ENCODE results near the gene GAK.
A peak's percentile ranks its signal among the peaks of the same experiment; 100 is the strongest.

The GAK gene

DNA sequence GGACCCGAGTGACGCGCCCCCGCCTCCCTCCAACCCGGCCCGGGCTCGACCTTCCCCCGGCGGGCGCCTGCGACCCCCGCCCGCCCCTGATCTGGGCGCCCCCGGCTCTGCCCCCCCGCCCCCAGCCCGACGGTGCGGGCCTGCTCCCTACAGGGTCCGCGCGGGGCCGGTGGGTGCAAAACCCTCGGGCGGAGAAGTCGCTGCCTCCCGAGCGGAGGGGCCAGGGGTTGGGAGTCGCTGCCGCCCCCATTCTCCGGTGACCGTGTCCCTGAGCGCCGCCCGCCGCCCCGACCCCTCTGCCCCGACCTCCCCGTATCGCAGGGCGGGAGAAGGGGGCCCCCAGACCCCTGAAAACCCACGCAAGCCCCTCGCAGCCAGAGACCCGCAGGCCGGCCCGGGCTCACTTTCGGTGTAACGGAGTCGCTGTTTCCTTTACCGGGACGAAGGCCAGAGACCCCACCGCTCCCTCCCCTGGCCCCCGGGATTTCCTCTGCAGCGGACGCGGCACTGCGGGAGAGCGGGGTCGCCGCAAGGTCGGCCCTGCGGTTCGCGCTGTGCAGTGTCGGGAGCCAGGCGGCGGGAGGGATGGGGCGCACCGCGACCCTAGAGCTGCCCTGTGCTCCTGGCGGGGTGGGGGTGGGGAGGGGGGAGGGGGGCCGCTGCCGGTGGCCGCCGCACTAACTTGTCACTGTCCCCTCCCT, 105.5 kb downstream of the GAK start:
- no peak for DNase-seq

DNA sequence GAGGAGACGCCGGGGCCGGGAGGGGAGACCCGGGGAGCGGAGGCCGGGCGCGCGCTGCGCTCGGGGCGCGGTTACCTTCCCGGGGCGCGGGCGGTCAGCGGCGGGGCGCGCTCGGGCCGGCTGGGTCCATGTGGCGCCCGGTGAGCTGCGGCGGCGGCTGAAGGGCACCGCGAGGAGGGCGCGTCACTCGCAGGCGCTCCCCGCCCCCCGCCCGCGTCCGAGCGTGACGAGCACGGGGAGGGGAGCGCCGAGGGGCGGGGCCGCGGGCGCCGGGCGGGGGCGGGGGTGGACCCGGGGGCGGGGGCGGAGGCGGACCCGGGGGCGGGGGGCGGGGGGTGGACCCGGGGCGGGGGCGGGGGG, 106.2 kb downstream of the GAK start, which contains the start of gene CPLX1:
Gene CPLX1 (minus strand): TSS at position 159 of the 360 bp plus-strand sequence. CDS start 1,607 bp downstream, outside the sequence.
- DNase-seq, result peak; percentile 17

DNA sequence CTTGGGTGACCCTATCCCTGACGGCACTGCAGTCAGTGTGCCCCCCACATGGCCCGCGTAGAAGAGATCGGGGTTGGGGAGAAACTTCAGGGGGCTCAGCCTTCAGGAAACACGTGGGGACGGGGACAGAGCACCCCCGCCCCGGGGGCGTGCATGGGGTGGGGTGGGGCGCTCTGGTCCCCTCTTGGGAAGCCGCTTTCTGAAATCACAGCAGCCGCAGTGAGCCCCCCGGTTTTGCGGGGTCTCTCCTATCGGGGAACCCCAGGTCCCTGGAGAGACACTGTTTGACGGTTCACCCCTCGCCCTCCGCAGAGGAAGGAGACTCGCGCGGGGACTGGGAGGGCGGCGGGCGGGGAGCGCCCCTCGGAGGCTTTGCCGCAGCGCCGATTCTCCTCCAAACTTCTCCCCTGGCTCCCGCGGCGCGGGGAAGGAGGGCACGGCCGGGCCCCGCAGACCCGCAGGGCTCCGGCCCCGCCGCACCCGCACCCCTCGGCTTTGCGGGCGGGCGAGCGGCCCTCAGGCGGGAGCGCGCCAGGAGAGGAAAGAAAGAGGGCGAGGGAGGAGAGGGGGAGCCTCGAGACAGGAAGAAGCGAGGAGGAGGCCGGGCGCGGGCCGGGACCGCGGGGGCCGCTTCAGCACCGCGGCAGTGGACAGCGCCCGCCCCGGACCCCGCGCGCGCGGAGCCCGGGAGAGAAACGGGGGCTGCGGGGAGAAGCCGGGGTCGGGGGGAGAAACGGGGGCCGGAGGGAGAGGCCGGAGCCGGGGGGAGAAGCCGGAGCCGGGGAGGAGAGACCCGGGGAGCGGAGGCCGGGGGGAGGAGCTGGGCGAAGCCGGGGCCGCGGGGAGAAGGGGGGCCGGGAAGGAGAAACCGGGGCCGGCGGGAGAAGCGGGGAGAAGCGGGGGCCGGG, 106.8 kb downstream of the GAK start:
- DNase-seq, result peak; percentile 48

DNA sequence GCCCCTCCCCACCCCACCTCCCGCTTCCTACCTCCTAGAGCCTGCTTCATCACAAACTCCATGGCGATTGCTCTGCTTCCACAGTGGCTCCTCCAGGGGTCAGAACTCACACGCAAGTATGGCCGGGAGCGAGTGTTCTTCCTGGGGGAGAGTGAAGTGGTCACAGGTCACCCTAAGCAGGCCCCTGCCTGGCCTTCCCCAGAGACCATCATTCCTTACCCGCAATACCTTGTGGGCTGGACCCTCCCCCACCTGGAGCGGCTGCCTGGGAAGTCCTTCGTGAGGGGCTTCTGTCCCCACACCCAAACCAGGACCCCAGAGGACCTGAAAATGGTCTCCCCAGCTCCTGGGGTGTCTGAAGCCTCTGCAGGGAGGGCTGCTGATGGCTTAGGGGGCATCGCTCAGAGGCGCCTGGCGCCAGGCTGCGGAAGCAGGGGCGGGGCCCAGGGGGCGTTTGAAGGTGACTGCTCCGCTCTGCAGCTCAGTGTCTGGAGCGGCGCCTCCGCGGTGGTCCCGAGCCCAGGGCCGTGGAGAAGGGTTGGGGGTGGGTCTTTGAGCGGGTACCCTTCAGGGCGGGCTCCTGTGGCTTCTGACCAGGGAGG, 107.6 kb downstream of the GAK start:
- no peak for DNase-seq

DNA sequence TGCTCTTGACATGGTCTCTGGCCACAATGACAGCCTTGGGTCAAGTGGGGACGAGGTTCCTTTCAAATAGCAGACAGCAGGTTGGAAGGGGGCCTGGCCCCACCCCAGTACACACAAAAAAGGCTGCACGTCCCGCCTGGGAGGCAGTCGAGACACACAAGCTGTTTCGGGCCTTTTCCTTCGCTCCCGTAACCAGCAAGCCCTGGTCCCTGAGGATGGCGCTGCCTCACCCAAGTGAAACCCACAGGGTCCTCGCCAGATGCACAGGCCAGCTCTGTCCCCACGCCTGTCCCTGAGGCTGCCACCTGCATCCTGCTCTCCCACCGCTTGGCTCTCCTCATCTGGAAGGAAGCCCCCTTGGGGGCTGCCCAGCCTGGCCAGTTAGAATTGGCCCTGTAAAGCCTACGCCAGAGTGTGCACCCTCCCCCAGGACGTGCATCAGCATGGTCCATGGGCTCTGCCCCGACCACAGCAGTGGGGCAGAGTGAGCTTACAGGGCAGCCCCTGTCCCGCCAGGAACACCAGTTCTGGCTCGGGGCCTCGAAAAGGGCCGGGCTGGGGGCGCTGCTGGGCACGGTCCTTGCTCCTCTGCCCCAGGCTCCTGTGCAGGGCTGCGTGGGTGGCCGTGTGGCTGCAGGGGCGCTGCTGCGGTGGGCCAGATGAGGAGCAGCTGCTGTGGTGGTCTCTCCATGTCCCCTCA, 108.2 kb downstream of the GAK start:
- no peak for DNase-seq

DNA sequence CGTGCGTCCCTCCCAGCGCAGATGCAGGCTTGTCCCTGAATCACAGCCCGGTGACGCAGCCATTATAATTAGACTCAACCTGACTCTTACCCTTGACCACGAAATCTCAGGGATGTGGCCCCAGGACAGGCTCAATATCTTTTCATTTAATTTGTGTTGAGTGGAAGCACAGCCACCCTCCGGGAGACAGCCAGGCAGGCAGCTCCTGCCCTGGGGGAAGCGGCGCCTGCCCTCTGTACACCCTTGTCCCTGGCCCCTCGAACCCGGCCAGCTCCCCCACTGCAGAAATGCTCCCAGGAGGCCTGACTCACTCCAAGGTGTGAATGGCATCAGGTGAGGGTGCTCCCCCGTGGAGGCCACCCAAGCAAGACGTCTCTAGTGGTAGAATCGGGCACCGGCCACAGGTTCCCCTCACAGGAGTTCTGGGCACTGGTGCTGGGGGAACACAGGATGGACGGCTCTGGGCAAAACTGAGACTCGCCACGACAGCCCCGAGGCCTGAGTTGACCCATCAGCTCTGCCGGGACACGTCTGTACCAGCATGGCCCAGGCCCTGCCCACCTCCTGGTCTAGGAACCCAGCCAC, 108.8 kb downstream of the GAK start:
- no peak for DNase-seq

DNA sequence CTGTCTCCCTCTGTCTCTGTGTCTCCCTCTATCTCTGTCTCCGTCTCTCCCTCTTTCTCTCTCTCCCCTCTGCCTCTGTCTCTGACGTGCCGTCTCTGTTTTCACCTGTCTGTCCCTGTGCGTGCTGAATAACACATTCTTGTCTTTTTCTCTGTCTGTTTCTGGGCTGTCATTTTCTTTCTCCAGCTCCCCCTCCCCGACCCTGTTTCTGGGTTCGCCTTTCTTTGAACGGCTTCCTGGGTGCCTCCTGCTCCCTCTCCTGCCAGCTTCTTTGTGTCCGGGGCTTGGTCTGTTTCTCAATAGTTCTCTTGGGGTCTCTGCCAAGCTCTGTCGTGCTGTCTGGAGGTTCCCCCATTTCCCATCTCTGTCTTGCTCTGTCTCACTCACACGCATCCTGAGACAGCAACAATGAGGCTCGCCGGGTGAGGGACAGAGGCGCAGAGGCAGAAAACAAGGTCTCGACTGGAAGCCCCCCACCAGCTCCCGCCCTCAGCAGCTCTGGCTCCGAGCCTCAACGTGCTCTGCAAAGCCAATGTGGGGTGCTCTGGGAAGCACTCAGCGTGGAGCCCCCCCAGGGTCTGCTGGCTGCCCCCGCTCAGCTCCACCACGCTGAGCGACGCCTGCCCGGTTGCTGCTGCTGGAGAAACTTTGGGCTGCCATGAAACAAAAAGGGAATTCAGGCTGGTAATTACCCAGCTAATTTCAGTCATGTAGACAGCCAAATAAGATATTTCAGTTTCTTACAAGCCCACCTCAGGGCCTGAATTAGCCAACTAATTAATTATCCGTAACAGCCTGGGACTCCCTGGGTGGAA, 109.5 kb downstream of the GAK start:
- no peak for DNase-seq

DNA sequence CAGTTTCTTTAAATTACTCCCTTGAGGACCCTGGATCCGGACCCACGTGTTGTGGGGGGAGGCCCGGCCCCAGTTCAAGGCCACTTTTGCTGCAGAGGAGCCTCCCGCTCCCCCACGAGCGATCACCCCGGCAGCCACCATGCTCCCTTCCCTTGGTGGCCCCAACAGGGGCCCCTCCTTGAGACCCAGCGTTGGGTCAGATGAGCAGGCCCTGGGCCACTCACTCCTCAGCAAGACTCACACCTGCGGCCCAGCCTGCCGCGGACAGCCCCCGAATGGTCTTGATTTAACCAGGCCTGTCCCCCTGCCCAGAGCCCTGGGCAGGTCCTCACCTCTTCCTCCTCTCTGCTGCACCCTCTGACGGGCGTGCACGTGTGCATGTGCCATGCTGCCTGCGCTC, 110.5 kb downstream of the GAK start:
- no peak for DNase-seq

DNA sequence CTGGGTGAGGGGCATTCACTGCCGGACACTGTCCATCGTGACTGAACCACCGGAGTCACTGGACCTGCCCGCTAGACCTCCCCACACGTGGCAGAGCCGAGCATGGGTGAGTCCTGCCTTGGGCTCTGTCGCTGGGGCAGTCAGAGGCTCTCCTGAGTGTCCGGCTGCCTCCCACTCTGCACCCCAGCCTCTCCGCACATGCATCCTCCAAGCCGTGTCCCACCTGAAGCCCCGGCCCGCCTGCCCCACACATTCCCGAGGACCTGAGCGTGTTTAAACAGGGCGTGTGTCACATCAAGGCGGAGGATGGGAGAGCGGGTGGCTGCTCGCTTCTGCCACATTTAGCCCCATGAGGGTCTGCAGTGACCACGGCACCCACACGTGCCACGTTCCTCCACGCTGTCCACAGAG, 110.9 kb downstream of the GAK start:
- no peak for DNase-seq

DNA sequence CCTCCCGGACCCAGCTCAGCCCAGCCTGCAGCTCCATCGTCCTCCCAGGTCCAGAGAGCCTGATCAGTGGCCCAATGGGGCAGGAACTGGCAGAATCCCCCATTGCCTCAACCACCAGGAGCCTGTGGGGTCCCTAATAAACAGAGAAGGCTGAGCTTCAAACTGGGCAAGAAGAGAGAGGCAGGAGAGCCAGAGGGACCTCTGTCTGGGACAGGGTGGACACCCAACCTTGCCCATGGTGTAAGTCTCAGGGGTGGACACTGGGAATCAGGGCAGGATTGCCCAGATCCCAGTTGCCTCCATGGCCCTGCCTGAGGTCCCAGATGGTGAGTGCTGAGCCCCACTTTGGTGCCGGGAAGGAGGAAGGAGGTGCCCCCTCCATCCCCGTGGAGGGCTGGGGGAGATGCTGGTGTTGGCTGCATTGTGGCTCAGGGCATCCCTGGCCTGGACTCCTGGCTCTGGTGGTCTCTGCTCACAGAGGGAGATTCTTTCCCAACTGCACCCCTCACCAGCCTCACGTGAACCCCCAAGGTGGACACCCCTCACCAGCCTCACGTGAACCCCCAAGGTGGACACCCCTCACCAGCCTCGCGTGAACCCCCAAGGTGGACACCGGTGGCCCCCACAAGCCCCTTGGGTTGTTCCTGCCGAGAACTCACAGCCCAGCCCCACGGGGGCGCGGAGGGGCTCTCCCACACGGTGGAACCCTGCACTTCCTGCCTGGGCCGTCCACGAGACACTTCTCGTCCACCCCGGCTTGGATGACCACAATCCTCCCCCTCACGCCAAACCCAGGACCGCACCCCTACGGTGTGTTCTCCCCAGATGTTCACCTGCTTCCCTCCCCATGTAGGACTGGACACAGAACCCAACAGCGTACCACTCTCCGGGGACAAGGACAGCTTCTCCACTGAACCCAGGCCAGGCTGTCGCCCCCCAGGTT, 111.6 kb downstream of the GAK start:
- DNase-seq, result no peak

DNA sequence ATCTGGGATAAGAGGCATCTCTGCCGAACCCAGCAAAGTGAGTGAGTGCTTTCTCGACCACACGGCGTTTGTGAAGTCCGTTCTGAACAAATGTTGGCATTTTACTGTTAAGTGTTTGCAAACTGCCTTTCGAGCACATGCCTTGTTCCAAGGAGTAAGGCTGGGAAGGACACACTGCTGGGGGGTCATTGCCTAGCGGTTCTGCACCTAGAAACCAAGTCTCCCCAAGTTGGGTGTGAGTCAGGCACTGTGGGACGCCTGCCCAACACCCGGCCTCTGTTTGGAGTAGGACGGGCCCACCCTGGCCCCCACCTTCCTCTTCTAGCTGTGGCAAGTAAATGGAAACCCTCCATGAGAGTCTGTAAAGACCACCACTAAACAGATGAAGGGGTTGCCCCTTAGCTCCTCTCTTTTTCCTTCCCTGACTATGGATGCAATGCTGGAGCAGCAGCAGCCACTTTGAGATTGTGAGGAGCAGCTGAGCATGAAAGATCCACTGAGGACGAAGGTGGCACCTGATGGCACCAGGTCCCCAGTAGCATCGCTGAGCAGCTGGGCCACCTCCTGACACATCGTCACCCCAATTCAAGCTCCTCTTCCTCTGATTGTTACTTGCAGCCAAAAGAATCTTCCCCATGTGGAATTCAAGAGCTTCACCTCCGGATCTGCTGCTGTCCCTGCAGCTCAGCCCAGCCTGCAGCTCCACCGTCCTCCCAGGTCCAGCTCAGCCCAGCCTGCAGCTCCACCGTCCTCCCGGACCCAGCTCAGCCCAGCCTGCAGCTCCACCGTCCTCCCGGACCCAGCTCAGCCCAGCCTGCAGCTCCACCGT, 112.5 kb downstream of the GAK start:
- no peak for DNase-seq

DNA sequence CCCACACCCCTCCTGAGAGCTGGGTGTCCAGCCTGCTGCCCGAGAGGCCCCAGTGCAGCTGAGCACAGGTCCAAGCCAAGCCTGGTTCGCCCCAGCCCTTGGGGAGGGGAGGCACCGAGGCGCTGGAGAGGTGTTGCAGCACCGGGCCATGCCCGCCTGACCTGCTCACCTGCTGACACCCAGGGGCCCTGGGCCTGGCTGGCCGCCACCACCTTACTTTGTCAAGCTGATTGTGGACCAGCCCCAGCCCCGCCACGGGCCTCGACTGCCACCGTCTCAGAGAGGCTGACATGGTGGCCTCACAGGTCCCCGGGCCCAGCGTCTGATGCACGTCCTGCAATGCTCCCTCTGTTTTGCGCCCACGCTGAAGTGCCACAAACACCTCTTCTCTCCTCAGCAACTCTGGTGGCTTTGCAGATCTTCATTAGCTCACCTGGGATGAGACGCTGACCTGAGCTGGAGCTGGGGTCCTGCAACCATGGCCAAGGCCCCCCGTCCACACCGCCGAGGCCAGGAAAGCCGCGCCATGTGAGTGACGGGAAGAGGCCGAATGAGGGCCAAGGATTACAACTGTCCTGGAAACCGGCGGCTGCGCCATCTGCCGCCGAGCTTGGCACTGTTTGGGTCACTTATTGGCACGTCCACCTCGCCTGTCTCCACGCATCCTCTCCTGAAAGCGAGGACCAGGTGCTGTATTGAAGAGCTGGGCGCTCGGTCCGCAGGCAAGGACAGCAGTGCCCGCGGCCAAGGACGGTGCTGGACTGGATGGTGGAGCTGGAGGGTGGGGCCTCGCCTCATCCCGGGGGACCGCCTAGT, 113.8 kb downstream of the GAK start:
- no peak for DNase-seq

DNA sequence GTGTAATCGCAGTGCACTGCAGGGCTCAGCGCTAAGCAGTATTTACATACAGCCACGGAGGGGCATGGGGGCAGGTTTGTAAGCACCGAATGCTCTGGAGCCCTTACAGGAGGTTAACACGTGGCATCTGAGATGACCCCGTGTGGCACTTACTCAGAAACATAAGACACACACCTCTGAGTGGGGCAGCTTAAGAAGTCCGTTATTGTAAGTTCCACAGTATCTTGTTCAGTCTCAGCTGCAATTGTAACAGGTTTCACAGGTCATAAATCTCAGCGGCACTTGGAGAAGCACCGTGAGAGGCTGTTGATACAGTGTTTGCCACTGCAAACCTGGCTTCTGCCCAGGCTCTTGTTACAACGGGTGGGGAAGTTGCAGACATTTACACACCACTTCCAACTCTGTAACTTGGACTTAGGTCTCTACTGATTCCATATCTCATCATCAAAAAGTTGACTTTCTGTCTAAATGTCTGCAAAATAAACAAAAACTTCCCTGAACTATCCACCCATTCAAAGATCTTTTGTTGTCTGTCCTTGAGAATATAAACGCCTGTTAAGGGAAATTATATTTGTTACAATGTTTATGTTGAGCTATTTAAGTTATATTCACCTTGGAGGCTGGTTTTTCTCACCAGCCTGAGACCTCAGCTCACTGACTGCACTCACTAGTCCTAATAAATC, 116.5 kb downstream of the GAK start:
- no peak for DNase-seq

DNA sequence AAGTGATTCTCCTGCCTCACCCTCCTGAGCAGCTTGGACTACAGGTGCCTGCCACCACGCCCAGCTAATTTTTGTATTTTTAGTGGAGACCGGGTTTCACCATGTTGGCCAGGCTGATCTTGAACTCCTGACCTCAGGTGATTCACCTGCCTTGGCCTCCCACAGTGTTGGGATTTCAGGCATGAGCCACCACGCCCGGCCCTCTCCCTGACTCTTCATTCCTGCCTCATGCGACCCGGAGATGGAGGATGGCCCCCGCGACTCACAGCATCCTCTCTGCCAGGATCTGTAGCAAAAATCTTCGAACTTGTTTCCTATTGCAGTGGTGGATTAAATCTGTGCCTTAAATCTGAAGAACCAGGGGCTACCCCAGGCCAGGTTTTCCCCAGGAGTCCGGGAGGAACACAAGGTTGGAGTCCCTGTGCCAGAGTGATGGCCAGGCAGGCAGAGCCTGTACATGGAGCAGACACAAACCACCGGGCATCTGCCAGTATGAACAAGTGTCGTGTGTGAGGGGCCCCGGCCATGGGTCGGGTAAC, 117.7 kb downstream of the GAK start:
- DNase-seq, result no peak

DNA sequence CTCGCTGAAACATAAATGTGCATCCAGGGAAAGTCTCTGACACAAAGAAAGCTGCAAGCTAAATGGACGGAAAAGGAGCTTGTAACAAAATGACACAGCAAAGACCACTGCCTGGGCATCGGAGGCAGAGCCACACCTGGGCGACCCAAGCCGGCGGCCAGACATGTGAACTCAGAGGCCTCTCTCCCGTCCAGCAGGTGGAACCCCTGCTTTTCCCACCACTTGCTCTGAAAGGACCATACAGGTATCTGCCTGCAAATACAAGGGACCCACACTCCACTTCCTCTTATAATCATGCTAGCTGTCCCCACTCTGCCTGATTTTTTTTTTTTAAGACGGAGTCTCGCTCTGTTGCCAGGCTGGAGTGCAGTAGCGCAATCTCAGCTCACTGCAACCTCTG, 118.2 kb downstream of the GAK start:
- no peak for DNase-seq

DNA sequence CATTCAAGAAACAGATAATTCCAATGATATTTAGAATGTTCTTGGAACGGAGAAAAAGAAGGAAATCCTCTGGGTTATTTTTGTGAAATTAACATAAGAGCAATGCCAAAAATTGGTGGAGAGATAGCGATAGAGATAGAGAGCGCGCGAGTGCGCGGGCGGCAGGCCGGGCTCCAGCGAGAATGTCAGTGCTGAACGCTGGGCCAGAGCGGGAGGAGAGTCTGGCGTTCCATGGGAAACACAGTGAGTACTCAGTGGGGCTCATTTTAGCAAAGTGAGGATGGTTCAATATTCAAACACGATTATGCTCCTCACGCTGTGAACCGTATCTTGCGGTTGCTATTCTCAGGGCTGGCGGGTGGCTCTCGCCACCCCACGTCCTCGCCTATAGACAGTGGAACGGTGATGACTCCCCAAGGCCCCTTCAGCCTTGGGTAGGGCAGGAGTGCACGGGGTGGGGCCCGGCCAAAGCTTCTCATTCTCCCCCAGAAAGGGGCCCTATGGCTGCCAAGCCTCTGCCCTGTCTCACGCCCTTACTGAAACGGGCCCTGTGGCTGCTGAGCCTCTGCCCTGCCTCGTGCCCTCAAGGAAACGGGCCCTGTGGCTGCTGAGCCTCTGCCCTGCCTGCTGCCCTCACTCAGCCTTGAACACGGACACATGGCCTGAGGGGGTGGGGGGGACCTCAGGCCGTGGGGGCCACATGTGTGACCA, 123.1 kb downstream of the GAK start:
- DNase-seq, result no peak

DNA sequence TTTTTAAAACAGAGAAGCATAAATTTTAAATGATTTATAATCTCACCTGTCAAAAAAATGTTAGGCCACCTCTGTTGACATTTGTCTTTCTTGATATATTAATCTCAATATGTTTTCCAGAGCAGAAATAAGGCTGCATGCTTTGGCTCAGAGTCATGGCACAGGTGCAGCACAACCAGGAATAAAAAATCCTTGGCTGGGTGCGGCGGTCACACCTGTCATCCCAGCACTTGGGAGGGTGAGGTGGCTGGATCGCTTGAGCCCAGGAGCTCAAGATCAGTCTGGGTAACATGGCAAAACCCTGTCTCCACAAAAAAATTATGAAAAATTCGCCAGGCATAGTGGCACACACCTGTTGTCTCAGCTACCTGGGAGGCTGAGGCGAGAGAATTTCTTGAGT, 124.3 kb downstream of the GAK start:
- DNase-seq, result no peak
